B cell (primary cell): ENCODE data around the gene AFF3. TPM values are rescaled to one million over a fixed set of nuclear protein-coding genes. Genes with fewer than 3 reads are reported as not detected.

Source experiments
- ATAC-seq: fragments of 200-7000 bp; cut with Tn5 transposase; one replicate; pipeline ENCODE4 v1.10.0; 2021; ENCODE audit warnings: low read depth, mild to moderate bottlenecking, moderate number of reproducible peaks, moderate library complexity
- CTCF ChIA-PET: fragments of 350-600 bp; sonication (Branson Sonifier 250); formaldehyde crosslinking; loops from one replicate; lab custom pipeline; 2021; ENCODE audit warnings: antibody characterized with exemption, inconsistent platforms; lab: Charles Lee
- POLR2A ChIA-PET: fragments of 350-600 bp; sonication (Branson Sonifier 250); formaldehyde crosslinking; loops from one replicate; lab custom pipeline; 2021; ENCODE audit warnings: antibody characterized with exemption; lab: Charles Lee
- DNase-seq: peaks from one replicate; pipeline ENCODE4 v3.0.0; 2013
- H2AFZ ChIP-seq: 2 replicates; pipeline ENCODE4 v1.6.1; 2012; ENCODE audit warnings: mild to moderate bottlenecking, low read depth, low read length; ENCODE audit not compliant: insufficient read depth, poor library complexity, severe bottlenecking
- H3K27ac ChIP-seq, 2 donors: 1 replicate in 1 of 2; 2 replicates in 1 of 2; pipeline ENCODE4 v1.5.1; 2012 to 2013; ENCODE audit warnings: low read length in 2 of 2, mild to moderate bottlenecking in 2 of 2, moderate library complexity in 1 of 2
- H3K27me3 ChIP-seq, 4 experiments: fragments of 200-600 bp in 1 of 4; sonication (generic) in 1 of 4; replicated peaks in 1 of 4; 1 replicate in 2 of 4; 2 replicates in 2 of 4; pipeline versions ENCODE4 v1.6.1 to v1.7.0; 2013 to 2016; ENCODE audit warnings: low read length in 3 of 4, mild to moderate bottlenecking in 2 of 4, mixed read lengths in 1 of 4, moderate library complexity in 1 of 4; ENCODE audit not compliant: insufficient read depth in 4 of 4, control insufficient read depth in 3 of 4; ENCODE audit errors: control extremely low read depth in 1 of 4
- H3K36me3 ChIP-seq, 2 experiments: replicated peaks in 1 of 2; 1 replicate in 1 of 2; 2 replicates in 1 of 2; pipeline versions ENCODE4 v1.6.1 to v1.7.1; 2013; ENCODE audit warnings: low read length in 1 of 2; ENCODE audit not compliant: insufficient read depth in 2 of 2, control insufficient read depth in 1 of 2; ENCODE audit errors: control extremely low read depth in 1 of 2, extremely low read depth in 1 of 2
- H3K4me1 ChIP-seq, 2 donors: fragments of 200-600 bp in 1 of 2; sonication (generic) in 1 of 2; 1 replicate in 1 of 2; 2 replicates in 1 of 2; pipeline versions ENCODE4 v1.5.1 to v1.6.1; 2013 to 2017; ENCODE audit warnings: low read length in 2 of 2; ENCODE audit not compliant: control insufficient read depth in 2 of 2, insufficient read depth in 2 of 2
- H3K4me2 ChIP-seq: replicated peaks from 2 replicates; pipeline ENCODE3; 2012; ENCODE audit warnings: mild to moderate bottlenecking, low read depth, low read length; ENCODE audit not compliant: poor library complexity, severe bottlenecking
- H3K4me3 ChIP-seq, 5 experiments: fragments of 200-600 bp in 1 of 5; sonication (generic) in 1 of 5; 1 replicate in 3 of 5; 2 replicates in 2 of 5; pipeline versions ENCODE4 v1.5.1 to v1.7.0; 2011 to 2016; ENCODE audit warnings: low read length in 4 of 5, mild to moderate bottlenecking in 4 of 5, low read depth in 2 of 5, control low read depth in 1 of 5, moderate library complexity in 1 of 5; ENCODE audit not compliant: insufficient read depth in 1 of 5; ENCODE audit errors: control extremely low read depth in 1 of 5, extremely low read depth in 1 of 5
- H3K79me2 ChIP-seq: fragments of 200-600 bp; sonication (generic); one replicate; pipeline ENCODE4 v1.6.0; 2016; ENCODE audit warnings: low read length; ENCODE audit not compliant: control insufficient read depth, insufficient read depth
- H3K9ac ChIP-seq: fragments of 200-600 bp; sonication (generic); 2 replicates; pipeline ENCODE4 v1.6.1; 2017; ENCODE audit warnings: mild to moderate bottlenecking, low read length, moderate library complexity
- H3K9me3 ChIP-seq, 3 donors: one replicate each; pipeline versions ENCODE4 v1.6.1 to v1.7.1; 2013; ENCODE audit warnings: low read length in 2 of 3; ENCODE audit not compliant: control insufficient read depth in 2 of 3, insufficient read depth in 1 of 3; ENCODE audit errors: control extremely low read depth in 1 of 3
- H4K20me1 ChIP-seq: 2 replicates; pipeline ENCODE4 v1.6.0; 2012; ENCODE audit warnings: mild to moderate bottlenecking, low read length; ENCODE audit not compliant: insufficient read depth, control insufficient read depth, poor library complexity, severe bottlenecking
- H3K27ac Mint-ChIP-seq: one replicate; pipeline ENCODE4 v1.8.0; 2021; ENCODE audit warnings: mixed read lengths
- H3K27me3 Mint-ChIP-seq: one replicate; pipeline ENCODE4 v1.8.0; 2021; ENCODE audit warnings: mixed read lengths
- H3K4me1 Mint-ChIP-seq: one replicate; pipeline ENCODE4 v1.8.0; 2021; ENCODE audit warnings: mixed read lengths
- H3K4me3 Mint-ChIP-seq: one replicate; pipeline ENCODE4 v1.8.0; 2021; ENCODE audit warnings: mixed read lengths
- H3K9me3 Mint-ChIP-seq: one replicate; pipeline ENCODE4 v1.8.0; 2022; ENCODE audit warnings: mixed read lengths; ENCODE audit not compliant: insufficient read depth
- EZH2 ChIP-seq: IDR thresholded peaks from 2 replicates; pipeline ENCODE4 v1.6.1; 2012; ENCODE audit warnings: borderline replicate concordance, low read depth, mild to moderate bottlenecking, moderate library complexity, low read length; ENCODE audit not compliant: insufficient read depth, poor library complexity, severe bottlenecking
- WGBS: methylation state at CpG from one replicate; pipeline ENCODE4 v1.1.5; 2013; ENCODE audit warnings: missing lambda C conversion rate; ENCODE audit not compliant: insufficient coverage; 5-methylcytosine and 5-hydroxymethylcytosine counted together
- intact Hi-C: fragments of 100-400 bp; cut with micrococcal nuclease; formaldehyde crosslinking; loops from one replicate; pipeline ENCODE4 v1.10.0; 2022
- polyA plus RNA-seq: library from polyadenylated mRNA; depleted of rRNA; stranded (reverse); fragments of >200 nt; gene quantifications from 2 replicates; pipeline ENCODE4 v1.2.3, GENCODE V29; 2012
- total RNA-seq, 2 donors: library from RNA; stranded (reverse); fragments of 120-200 nt in 1 of 2; gene quantifications; 1 replicate in 1 of 2; 2 replicates in 1 of 2; pipeline versions ENCODE4 v1.2.3 to v1.2.4, GENCODE V29; 2013 to 2022
- TF ChIP-seq, protein P1 (sequence below): fragments of 200-600 bp; IDR thresholded peaks from one replicate; pipeline ENCODE4 v1.8.0; 2022; ENCODE audit warnings: antibody characterized with exemption, mild to moderate bottlenecking

AFF3 gene
- total and polyA plus RNA-seq, 2 donors (not counting 1 experiment from before 2014, with no cell fraction given): 117 to 830 TPM

GRCh38 chr2:99780276-99780675, 362.1 kb downstream of the AFF3 start:
- Mint-ChIP-seq H3K27ac (no peak overlapping the region), H3K9me3 (peaks cover 6% of the 10 kb centered on the region), H3K27me3 (no peaks in the 10 kb centered on the region), H3K4me1 (peaks cover 16% of the 10 kb centered on the region), H3K4me3 (no peak overlapping the region)
- Histone ChIP-seq H3K4me2 (no peak overlapping the region), H3K4me1 (no peaks in the 10 kb centered on the region), H3K36me3 (peaks cover 13 to 72% of the 10 kb centered on the region in 2 experiments), H2AFZ (no peak overlapping the region), H3K9ac (no peak overlapping the region), H3K27me3 (no peaks in the 10 kb centered on the region), H3K27ac (no peak overlapping the region), H3K4me3 (no peak overlapping the region), H3K79me2 (peaks cover 77% of the 10 kb centered on the region), H4K20me1 (peaks cover 77% of the 10 kb centered on the region), H3K9me3 (peaks cover 2 to 8% (median 7%) of the 10 kb centered on the region in 3 donors)
- ATAC-seq: no peak
- intact Hi-C loops: no loop called here
- 95% methylated on average over 5 of the region's 5 CpGs for WGBS
- no peak for DNase-seq
- TF ChIP-seq, protein P1, sequence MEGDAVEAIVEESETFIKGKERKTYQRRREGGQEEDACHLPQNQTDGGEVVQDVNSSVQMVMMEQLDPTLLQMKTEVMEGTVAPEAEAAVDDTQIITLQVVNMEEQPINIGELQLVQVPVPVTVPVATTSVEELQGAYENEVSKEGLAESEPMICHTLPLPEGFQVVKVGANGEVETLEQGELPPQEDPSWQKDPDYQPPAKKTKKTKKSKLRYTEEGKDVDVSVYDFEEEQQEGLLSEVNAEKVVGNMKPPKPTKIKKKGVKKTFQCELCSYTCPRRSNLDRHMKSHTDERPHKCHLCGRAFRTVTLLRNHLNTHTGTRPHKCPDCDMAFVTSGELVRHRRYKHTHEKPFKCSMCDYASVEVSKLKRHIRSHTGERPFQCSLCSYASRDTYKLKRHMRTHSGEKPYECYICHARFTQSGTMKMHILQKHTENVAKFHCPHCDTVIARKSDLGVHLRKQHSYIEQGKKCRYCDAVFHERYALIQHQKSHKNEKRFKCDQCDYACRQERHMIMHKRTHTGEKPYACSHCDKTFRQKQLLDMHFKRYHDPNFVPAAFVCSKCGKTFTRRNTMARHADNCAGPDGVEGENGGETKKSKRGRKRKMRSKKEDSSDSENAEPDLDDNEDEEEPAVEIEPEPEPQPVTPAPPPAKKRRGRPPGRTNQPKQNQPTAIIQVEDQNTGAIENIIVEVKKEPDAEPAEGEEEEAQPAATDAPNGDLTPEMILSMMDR: no peak
- no peak for TF ChIP-seq EZH2
- CTCF ChIA-PET: no interaction called here
- POLR2A ChIA-PET: no interaction called here

- peaks cover 2 to 10% (median 7%) of the 10 kb centered on the region in 3 donors for H3K9me3 ChIP-seq
- TF ChIP-seq EZH2: no peak
- TF ChIP-seq, protein P1: no peak
- no peak overlapping the region for H3K27ac ChIP-seq
- peaks cover 70% of the 10 kb centered on the region for H4K20me1 ChIP-seq
- no peak overlapping the region for H2AFZ ChIP-seq
- intact Hi-C loops: no loop called here
- no peak overlapping the region for H3K9ac ChIP-seq
- H3K4me3 Mint-ChIP-seq: no peak overlapping the region
- no peaks in the 10 kb centered on the region for H3K27me3 Mint-ChIP-seq
- peaks cover 2 to 5% of the 10 kb centered on the region in 2 donors for H3K4me1 ChIP-seq
- ChIA-PET CTCF (no interaction called here), POLR2A (no interaction called here)
- H3K27ac Mint-ChIP-seq: no peak overlapping the region
- no peak for ATAC-seq
- peaks cover 6% of the 10 kb centered on the region for H3K9me3 Mint-ChIP-seq
- no peak overlapping the region for H3K4me3 ChIP-seq
- DNase-seq: no peak
- no CpG with 5 or more reads among the region's 4 CpGs for WGBS
- H3K4me1 Mint-ChIP-seq: peaks cover 26% of the 10 kb centered on the region
- peaks cover 74% of the 10 kb centered on the region for H3K79me2 ChIP-seq
- peaks cover 16 to 66% of the 10 kb centered on the region in 2 experiments for H3K36me3 ChIP-seq
- H3K27me3 ChIP-seq: no peaks in the 10 kb centered on the region
- no peak overlapping the region for H3K4me2 ChIP-seq
Observed at GRCh38 chr2:99779276-99779675, 363.1 kb downstream of the AFF3 start.
